H54 (cell line): ENCODE results near the gene ARMC2.

Experiments used
- DNase-seq: peaks from one replicate; pipeline ENCODE4 v3.0.0; 2011; ENCODE audit warnings: low spot score, mixed read lengths; ENCODE audit not compliant: insufficient read length
- FAIRE-seq: peaks from 3 replicates; lab custom pipeline; 2011; peaks lifted over from hg19 to GRCh38; lab: Jason Lieb, UNC
- POLR2A ChIP-seq: IDR thresholded peaks from 2 replicates; pipeline ENCODE4 v1.6.1; 2011; ENCODE audit warnings: low read depth, mild to moderate bottlenecking, low read length

ARMC2 gene

DNA sequence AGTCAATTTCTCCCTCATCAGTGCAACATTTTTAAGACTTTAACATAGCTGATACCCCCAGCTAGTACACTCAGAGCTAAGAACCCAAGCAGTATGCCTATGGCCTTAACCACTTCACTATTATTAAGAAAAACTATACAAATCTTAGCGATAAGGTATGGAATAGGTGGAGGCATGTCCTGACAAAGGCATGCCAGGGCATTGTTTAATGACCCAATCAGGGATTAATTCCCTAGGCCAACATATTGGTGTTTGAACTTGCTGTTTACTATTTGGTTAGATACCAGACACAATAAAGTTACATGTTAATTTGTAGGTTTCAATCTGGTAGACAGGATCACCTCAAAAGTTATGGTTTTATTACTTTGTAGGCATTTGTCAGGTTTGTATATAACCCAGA, 93.1 kb downstream of the ARMC2 start:
- FAIRE-seq (no peak), DNase-seq (no peak)
- TF ChIP-seq POLR2A, result no peak

DNA sequence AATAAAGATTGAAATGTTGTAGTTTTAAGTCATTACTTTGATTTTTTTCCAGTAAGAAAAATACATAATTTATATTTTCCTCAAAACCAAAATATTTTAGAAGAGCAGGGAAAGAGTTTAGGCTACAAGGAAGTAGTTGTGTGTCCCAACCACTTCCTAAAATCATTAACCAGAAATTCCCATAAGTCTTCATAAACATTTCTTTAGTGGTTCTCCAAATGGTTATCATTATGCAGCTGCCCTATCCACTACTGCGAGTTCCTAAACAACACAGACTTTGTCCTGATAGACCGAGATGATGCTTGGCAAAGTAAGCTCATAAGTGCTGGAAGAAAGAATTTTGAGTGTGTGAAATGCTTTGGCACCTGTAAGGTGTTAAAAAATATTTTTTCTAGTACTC, 93.6 kb downstream of the ARMC2 start:
- DNase-seq (no peak), FAIRE-seq (no peak)
- no peak for TF ChIP-seq POLR2A

DNA sequence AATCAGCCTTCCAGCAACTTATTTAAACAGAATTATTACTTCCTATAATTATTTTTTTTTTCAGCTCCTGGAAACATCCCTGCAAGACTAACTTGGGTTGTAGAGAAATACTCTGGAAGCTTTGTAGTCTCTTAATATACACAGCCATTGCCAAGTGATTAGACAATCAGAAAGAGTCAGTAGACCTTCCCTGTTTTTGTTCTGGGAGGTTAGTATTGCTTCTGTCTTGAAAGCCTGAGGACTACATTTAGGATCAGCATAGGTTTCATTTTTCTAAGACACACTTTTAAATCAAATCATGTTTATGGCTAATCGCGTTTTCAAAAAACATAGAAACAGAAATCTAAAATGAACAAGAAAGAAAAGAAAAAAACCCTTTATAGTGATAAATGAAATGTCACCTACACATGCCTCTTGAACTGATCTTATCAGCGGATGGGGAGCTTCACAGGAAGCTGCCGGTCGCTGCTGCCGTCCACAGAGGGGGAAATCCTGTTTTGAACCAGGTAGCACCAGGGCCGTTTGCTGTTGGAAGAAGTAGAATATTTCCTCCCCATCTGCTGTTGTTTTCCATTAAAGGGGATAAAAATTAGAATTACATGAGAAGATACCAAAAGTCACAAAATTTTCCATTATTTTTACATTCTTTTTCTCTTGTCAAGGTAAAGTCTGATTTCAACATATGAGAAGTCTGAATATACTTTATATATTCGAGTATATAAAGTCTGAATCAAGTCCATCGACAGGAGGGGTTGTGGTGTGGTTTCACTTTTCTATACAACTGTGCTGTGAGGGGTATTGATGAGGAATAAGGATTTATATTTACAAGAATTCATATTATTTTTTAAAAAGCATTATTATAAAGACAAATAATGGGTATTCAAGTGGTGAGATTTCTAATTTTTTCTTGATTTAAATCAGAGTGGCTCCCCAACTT, 94.6 kb downstream of the ARMC2 start:
- DNase-seq (no peak), FAIRE-seq (no peak)
- TF ChIP-seq POLR2A, result no peak

DNA sequence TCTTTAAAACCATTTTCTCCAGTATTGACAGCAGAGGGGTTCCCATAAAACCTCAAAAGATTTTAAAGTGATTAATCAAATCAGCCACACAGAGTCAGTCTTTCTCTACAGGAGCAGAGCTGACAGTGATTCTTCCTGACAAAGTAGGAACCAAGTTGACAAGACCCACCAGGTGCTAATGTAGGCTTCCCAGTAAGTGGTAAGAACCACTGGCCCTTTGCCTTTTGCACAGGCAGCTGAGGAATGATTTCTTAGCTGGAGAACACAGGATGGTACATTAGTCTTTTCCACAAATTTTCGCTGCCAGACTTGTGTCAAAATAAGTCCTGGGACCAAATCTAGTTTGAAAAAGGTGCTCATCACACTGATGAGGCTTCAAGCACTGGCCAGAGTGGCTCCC, 95.8 kb downstream of the ARMC2 start:
- FAIRE-seq, result no peak
- no peak for DNase-seq
- TF ChIP-seq POLR2A, result no peak

DNA sequence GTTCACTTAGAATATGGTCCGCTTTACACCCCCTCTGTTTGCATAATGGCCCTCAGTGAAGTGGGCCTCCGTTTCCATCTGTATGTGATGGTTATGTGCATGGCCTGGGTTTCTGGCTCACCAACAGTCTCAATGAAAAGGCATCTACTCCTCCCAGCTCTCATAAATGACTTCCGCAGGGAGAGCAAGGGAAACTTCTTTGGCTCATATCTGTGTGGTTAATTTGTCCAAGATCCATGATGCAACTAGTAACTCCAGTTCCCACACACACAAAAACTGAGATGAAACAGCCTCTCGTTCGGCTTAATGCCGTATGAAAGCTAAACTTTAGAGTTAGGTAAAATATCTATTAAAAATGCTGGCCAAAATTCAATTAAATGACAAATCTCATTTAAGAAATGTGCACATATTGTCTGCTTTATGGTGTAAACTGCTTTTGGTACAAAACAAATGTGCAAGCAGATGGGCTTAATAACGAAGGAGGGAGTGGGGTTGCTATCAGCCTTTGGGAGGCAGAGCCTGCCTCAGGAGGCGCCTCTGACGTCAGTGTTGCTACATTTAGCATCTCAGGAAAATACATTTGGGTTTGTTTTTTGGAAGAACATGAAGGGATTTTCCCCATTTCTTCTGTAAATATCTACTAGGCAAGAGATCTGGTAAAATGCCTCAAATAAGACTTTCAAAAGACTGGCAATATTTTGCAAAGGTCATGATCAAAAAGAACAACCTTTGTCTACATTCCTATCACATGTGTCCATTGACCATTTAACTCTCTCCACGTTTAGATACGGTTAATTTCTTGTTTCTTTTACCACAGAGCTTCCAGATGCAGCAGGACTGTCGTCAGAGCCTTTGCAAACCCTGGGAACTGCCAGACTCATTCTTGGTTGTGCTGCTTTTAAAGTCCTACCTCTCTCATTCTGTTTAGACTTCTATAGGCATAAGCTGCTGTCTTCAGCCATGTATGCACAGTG, 96.8 kb downstream of the ARMC2 start:
- no peak for DNase-seq
- FAIRE-seq, result no peak
- no peak for TF ChIP-seq POLR2A

DNA sequence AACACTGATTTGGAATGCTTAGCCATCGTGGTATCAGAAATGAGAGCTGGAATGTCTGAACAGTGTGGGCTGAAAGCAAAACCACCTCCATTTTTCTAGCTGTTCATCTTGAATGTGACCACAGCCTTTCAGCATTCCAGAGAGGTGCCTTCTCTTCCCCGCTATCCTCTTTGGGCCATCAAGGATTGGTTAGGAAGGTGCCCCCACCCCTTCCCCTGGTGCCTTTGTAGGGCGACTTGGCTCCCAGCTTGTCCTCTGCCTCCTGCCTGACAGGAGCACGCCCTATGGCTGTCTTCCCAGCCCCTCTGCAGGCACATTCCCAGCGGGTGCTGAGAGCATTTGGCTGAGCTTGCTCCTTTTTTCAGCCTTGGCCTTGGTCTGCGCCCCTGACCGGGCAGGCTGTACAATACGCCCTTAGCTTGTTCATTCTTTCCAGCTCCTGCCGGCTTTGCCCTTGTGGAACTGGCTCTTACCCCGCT, 97.5 kb downstream of the ARMC2 start:
- DNase-seq, result no peak
- no peak for TF ChIP-seq POLR2A
- FAIRE-seq, result no peak

DNA sequence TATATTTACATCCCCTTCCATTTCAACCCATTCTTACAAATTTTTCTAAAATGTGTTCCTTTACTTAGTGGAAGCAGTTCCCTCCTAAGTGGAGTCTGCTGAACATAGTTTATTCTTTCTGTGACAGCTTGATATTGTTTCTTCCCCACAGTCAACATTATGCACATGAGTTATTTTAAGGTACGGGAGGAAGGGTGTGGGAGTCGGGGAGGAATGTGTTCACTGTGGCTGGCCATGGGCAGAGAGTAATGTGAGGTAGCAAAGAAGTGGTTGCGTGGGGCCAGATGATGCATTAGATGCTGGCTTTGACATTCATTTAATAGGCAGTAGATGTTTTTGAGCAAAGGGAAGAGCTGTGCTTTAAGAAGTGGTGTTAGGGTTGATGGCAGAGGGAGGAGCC, 98.5 kb downstream of the ARMC2 start:
- TF ChIP-seq POLR2A, result no peak
- DNase-seq (no peak), FAIRE-seq (no peak)

DNA sequence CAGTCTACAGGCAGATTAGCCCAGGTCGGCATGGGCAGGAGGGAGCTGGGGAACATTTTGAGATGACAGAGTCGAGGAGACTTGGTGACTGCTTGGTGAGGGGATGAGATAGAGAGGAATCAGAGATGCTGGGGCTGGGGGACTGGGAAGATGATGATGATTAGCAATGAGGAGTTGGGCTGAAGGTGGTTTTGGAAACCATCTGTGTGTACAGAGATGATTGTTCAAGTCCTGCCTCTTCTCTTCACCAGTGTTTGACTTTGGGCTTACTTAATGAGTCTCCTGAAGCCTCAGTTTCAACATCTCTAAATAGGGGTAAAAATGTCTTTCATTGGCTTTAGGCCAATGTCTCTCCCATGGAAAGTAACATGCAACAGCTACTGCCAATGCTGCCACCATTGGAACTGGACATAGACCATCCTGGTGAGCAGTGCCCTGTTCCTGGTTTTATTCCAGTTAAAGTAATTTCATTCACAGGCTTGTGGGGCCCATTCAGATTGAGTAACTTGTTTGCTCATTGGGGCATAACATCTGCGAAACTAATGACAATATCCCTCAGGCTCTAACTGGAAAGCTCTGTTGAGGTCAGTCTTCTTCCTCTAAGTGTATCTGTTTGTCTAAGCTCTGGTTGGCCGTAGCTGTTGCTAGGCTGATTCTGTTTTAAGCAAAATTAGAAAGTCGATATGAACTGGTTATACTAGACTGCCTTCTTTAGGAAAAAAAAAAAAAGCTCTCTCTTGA, 99.1 kb downstream of the ARMC2 start:
- no peak for DNase-seq
- no peak for FAIRE-seq

DNA sequence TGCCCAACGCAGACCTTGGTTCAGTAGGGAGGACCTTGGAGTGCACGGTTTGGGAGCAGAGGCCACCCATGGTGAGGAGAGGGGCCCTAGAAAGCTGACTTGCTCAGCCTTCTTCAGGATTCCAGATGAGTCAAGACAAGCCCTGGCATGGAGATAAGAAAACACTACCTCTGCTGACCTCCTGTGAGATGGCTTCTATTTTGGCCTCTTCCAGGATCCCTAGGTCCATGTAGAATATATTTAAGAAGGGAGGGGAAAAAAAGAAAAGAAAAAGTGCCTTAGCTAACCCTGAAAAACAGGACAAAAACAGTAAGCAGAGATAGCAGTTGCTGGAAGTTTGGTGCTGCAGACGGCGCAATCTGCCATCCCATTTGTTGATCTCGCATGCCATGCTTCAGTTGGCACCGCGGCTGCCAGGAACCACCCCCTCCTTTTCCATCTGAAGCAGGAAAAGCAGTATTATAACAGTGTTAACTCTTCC, 100.0 kb downstream of the ARMC2 start:
- DNase-seq (no peak), FAIRE-seq (no peak)
- TF ChIP-seq POLR2A, result no peak

More for the DNA sequence above, 99.1 kb downstream of the ARMC2 start:
- TF ChIP-seq POLR2A, result no peak

DNA sequence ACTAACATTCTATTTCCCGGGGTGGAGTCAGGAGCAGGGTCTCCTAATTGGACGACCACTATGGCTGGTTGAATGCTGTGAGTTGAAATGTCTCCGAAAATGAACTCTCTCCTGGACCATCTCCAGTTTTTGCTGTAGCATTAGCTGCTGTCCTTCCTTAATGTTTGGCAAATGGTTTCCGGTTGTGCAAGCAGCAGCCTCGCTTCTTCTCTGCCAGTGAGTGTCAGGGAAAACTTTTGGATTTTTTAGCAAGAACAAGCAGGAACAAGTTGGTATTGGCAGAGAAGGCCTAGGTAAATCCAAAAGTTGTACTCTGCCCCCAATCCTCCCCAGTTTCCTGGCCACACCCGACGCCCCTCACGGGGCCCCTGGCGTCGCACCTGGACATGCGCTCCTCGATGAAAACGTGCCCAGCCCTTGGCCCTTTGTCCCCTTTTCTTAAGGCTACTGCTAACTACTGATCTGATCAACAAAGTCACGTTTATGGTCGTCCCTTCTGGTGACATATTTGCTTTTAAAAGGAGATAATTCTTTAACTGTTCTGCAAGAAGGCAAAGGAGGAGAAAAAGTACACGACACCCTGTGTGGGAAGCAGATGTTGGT, 103.2 kb downstream of the ARMC2 start:
- DNase-seq (no peak), FAIRE-seq (no peak)
- TF ChIP-seq POLR2A, result no peak

DNA sequence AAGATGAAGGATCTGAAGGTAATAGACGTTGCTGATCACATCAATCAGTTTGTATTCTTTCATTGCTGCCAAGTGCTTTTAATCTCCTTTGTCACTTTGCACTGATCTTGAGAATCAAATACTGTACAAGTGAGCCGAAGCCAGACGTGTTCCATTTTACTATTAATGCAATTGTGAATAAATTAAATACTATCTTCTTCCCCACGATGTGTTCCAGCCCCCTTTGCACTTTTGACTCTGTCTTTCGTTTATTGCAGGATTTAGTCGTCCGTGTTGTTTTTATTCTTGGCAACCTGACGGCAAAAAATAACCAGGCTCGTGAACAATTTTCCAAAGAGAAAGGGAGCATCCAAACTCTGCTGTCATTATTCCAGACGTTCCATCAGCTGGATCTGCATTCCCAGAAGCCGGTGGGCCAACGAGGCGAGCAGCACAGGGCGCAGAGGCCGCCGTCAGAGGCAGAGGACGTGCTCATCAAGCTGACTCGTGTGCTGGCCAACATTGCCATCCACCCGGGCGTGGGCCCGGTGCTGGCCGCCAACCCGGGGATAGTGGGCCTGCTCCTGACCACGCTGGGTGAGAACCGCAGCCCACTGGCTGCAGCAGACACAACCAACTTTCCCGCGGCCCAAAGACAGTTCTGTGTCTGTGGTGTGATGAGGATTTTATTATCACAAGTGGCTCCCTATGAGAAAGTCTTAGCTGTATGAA, 104.7 kb downstream of the ARMC2 start:
- DNase-seq (no peak), FAIRE-seq (no peak)
- TF ChIP-seq POLR2A, result no peak

DNA sequence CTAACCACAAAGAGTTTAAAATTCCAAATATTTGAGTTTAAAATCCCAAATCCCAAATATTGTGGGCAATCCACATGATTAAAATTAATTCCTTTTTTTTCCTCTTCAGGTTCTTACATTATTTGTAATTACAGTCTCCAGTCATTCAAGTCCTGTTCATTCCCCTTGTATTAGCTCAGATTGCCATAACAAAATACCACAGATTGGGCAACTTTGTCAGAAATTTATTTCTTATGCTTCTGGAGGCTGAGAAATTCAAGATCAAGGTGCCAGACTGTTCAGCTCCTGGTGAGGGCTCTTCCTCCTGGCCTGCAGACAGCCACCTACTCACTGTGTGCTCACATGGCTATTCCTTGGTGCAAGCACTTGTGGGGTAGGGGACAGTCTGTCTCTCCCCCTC, 105.5 kb downstream of the ARMC2 start:
- no peak for TF ChIP-seq POLR2A
- DNase-seq (no peak), FAIRE-seq (no peak)
